GM18907 (cell line): ENCODE results near the gene CACNA1C.

ENCODE experiments used
- ATAC-seq: cut with Tn5 transposase; IDR thresholded peaks from one replicate; pipeline ENCODE4 v1.9.1; 2021; ENCODE audit warnings: mild to moderate bottlenecking, moderate library complexity; ENCODE audit not compliant: unreplicated experiment

CACNA1C gene

GRCh38 chr12:2334271-2334670 is 281.5 kb downstream of the CACNA1C start:
- ATAC-seq: no peak

- ATAC-seq: no peak
Observed at GRCh38 chr12:2334689-2335088, 281.9 kb downstream of the CACNA1C start.

GRCh38 chr12:2335109-2335508 is 282.3 kb downstream of the CACNA1C start:
- ATAC-seq: no peak

GRCh38 chr12:2335513-2335912 is 282.7 kb downstream of the CACNA1C start:
- ATAC-seq: no peak

GRCh38 chr12:2335916-2336315 is 283.1 kb downstream of the CACNA1C start:
- ATAC-seq: no peak

GRCh38 chr12:2336409-2336829 is 283.6 kb downstream of the CACNA1C start:
- ATAC-seq: peak; percentile 77

GRCh38 chr12:2337031-2338010 is 284.5 kb downstream of the CACNA1C start:
- no peak for ATAC-seq

- no peak for ATAC-seq
Observed at GRCh38 chr12:2338381-2338780, 285.6 kb downstream of the CACNA1C start.

- ATAC-seq: no peak
Observed at GRCh38 chr12:2338991-2339431, 286.2 kb downstream of the CACNA1C start.

- ATAC-seq: no peak
Observed at GRCh38 chr12:2341051-2341751, 288.4 kb downstream of the CACNA1C start.

- no peak for ATAC-seq
Observed at GRCh38 chr12:2341871-2342270, 289.1 kb downstream of the CACNA1C start.

GRCh38 chr12:2343681-2344080 is 290.9 kb downstream of the CACNA1C start:
- no peak for ATAC-seq

- no peak for ATAC-seq
Observed at GRCh38 chr12:2344476-2344875, 291.7 kb downstream of the CACNA1C start.

- ATAC-seq: no peak
Observed at GRCh38 chr12:2344885-2345284, 292.1 kb downstream of the CACNA1C start.

GRCh38 chr12:2345902-2346301 is 293.1 kb downstream of the CACNA1C start:
- ATAC-seq: no peak

- ATAC-seq: no peak
Observed at GRCh38 chr12:2346416-2346815, 293.6 kb downstream of the CACNA1C start.

GRCh38 chr12:2347137-2347843 is 294.5 kb downstream of the CACNA1C start:
- no peak for ATAC-seq

- ATAC-seq: no peak
Observed at GRCh38 chr12:2347844-2348481, 295.2 kb downstream of the CACNA1C start.

- no peak for ATAC-seq
Observed at GRCh38 chr12:2348482-2348852, 295.7 kb downstream of the CACNA1C start.

- ATAC-seq: no peak
Observed at GRCh38 chr12:2351161-2351560, 298.4 kb downstream of the CACNA1C start.

- ATAC-seq: no peak
Observed at GRCh38 chr12:2352203-2352602, 299.4 kb downstream of the CACNA1C start.
